OCI-LY1 (cell line): Measurements from ENCODE around the gene STYXL1.
"Not testable (repeated sequence)": the region's sequence is repeated elsewhere in the genome, so short reads cannot be mapped to it uniquely, and the experiment has no call there.

Source experiments
- CTCF ChIP-seq: fragments of 200-600 bp; sonication (generic), shearing (Covaris generic); IDR thresholded peaks from 2 replicates; pipeline ENCODE4 v1.5.1; 2017; ENCODE audit warnings: mild to moderate bottlenecking, antibody characterized with exemption, low read length, moderate library complexity, mixed read lengths
- EZH2 ChIP-seq: fragments of 200-600 bp; sonication (generic), shearing (Covaris generic); IDR thresholded peaks from 2 replicates; pipeline ENCODE4 v1.8.0; 2017; ENCODE audit warnings: borderline replicate concordance, mixed run types, mild to moderate bottlenecking, antibody characterized with exemption, low read length, moderate library complexity, mixed read lengths

- not testable (repeated sequence) for TF ChIP-seq CTCF, EZH2
These were observed 10.9 kb upstream of the STYXL1 start for GRCh38 chr7:76058745-76059144.
